Measurements from ENCODE around the gene SIDT1.
"Not testable (repeated sequence)": the region's sequence is repeated elsewhere in the genome, so short reads cannot be mapped to it uniquely, and the experiment has no call there.

Gene SIDT1

DNA sequence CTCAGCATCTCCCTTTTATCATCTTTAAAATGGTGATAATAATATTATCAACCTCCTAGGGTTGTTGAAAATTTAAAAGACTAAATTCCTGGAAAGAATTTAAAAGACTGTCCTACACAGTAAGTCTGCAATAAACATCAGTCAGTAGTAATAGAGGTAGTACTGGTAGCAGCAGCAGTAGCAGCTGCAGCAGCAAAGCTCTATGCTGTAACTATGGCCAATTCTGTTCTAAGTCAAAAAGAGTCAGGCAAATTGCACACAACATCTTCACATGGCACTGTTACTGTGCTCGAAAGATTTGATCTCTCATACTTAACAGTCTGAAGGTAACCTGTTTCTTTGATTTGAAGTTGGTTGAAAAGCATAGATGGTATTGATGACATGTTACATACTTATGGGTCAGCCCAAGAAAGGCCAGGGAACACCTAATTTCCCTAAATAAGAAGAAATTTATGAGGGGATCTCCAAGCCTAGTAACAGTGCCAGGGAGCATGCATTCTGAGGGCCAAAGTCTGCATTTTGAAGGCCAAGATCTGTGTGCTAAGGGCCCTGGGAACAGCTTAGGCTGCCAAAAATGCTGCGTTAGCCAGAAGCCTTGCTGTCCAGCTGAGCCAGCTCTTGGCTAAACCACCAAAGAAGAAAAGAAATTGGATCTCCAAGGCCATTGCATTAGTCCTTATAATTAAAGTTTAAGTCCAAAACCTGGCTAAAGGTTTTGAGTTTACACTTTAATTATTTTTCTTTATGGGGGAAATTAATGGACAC, 68.2 kb downstream of the SIDT1 start:
- no peak for DNase-seq

DNA sequence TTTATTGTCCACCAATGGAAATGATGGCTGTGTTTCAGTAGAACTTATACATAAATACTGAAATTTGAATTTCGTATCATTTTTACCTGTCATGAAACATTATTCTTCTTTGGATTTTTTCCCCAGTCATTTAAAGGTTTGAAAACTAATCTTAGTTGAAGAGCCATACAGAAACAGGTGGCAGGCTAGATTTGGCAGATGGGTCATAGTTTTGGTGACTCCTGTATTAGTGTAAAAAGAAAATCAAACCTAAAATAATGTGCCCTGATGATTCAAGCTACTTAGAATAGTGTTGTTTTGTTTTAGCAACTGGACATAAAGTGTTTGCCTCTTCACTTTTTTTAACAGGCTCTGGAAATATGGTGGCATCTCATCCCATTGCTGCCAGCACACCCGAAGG, 68.9 kb downstream of the SIDT1 start:
- no peak for DNase-seq

DNA sequence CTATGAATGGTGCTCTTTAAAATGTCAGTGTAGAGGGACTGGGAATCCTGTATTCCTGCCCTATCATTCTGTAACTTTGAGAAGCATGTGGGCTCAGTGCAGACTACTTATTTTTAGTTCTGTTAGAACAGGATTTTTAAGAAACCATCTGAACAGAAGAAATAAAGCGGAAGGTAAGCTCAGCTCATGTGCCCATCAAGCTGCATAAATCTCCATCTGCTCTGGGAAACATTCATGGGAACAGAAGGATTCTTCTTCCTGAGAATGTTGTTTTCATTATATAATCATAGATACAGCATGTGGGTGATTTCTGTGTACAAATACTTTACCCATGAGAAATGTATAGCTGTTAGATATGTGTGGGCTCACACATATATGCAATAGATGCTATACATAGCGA, 69.9 kb downstream of the SIDT1 start:
- DNase-seq, result no peak

DNA sequence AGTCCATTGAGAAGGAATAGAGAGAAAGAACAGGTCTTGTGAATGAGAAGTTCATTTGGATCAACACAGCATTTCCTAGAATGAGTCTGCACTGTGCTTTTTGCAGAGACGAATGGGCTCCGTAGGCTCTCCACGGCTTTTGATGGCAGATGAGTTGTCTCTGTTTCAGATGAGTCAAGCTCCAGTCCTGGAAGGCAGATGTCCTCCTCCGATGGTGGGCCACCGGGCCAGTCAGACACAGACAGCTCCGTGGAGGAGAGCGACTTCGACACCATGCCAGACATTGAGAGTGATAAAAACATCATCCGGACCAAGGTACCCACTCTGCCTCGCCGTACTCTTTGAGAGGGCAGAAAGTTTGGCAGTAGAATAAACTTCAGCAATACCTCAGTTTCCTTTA, 70.5 kb downstream of the SIDT1 start:
- DNase-seq, result no peak

DNA sequence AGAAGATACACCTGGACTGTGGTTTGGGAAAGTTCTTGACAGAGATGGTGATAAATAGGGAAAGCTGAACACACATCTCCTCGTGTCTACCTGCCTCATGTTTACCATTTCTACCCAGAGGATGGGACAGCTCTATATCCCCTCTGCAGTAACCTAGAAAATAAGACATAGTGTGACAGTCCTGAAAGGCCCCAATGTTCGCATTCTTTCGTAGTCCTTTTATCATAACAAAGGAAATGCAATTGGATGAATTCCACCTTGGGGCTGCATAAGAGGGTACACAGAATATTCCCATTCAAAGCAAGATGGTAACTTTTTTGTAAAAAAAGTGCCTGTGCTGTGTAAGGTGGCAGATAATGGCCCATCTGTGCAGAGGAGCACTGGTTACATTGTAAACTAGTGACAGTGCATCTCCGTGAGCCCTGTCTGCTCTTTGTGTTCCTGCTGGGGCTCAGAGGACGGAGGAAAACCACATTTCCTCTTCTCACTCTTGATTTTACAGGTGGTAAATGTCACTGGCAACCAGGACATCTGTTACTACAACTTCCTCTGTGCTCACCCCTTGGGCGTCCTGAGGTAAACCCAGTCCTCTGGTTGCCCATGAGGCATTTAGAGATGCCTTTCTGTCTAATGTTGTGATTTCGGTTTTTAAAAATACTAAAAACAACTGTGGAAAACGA, 74.3 kb downstream of the SIDT1 start:
- peak in 2 of 5 donors; percentile 10 to 85 for DNase-seq

DNA sequence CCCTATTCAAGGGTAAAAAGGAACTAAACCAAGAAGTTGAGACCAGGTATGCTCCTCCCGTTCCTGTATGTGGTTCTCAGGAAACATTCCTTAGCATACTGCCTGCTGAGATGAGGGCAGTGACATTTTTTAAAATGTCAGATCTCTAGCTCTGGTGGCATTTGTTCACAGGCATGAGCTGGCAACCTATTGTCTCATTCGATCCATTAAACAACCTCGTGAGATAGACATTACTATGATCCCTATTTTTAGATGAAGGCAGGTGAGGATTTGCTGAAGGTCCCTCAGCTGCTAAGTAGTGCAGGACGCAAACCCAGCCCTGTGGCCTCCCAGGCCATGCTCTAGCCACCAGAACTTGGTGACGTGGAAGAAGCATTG, 74.9 kb downstream of the SIDT1 start:
- DNase-seq, result no peak

DNA sequence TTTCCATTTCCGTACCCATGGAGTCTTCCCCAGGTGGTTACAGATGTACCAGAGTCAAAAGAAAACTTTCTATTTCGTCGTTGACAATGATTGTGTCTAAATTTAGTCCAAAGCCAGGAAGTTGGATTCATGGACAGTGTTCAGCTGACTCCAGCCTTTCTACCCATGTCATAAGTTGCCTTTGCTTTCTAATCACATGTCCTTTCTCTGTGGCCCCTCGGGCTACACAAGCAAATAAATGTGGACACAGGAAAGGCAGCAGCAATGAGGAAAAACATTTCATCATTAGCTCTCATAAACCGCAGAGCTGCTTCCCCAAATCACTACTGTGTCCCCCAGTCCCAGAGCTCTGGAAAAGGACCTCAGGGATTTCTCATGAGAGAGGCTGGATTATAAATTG, 82.0 kb downstream of the SIDT1 start:
- no peak for DNase-seq

DNA sequence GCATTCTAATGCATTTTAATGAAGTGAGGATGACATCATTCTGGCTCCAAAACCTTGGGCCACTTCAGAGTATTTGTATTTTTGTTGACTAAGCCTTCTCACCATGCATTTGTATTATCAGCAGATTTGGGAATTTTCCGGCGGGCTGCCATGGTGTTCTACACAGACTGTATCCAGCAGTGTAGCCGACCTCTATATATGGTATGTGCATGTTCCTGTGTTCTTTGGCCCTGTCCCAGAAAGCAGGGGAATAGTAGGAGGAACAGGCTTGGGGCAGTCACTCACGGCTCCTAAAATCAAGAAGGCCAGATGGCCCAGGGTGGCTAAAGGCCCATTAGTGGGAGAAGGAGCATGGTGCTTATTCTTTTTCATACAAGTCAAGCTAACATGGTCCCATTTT, 83.6 kb downstream of the SIDT1 start:
- DNase-seq, result no peak

DNA sequence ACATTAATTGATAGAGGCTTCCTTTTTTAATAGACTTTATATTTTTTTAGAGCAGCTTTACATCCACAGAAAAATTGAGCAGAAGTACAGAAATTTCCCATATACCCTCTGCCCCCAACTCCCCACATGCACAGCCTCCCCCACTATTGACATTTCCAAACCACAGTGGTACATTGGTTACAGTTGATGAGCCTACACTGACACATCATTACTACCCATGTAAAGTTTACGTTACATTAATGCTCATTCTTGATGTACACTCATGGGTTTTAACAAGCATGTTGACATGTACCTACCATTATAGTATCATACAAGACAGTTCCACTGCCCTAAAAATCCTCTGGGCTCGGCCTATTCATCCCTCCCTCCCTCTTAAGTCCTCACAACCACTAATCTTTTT, 85.4 kb downstream of the SIDT1 start:
- no peak for DNase-seq

DNA sequence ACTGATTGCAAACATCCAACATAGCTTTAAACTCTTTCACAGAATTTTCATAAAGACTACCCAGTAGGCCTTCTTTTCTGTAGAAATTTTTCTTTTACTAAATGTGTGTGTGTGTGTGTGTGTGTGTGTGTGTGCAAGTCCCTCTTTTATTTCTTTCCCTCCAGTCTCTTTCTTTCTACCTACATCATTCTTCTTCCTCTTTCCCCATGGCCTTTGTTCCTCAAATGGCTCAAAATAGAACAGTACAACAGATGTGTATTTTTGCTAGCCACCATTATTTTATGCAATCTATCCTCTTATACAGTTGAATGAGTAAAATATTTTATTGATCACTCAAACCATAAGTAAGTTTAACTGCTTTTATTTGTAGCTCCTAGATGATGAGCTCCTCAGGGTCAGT, 87.7 kb downstream of the SIDT1 start:
- DNase-seq, result no peak

DNA sequence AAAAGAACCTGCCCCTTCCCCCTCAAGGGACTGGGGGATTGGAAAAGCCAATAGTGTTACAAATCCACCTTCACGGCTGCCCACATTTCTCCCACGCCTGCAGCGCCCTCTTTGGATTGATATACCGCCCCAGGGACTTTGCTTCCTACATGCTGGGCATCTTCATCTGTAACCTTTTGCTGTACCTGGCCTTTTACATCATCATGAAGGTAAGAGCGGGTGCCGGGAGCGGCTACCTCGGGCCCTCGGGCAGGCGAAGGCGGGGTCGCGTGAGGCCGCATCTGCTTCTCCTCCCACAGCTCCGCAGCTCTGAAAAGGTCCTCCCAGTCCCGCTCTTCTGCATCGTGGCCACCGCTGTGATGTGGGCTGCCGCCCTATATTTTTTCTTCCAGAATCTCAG, 91.0 kb downstream of the SIDT1 start:
- DNase-seq, result no peak

DNA sequence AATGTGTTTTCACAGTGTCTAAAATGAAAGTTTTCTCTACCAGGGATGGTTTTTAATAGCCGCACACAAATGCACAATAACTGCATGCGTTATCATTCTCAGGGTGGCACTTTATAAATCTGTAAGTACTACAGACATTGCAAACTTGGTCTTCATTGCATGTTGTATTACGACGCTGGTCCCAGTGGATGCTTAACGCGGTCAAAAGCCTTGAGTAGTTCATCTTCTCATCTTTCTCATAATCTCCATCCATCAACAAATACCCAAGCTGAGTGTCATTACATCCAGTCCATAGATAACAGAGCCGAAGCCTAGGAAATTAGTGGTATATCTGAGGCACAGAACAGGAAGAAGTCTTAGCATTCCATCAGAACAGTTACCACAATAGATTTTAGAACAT, 91.5 kb downstream of the SIDT1 start:
- no peak for DNase-seq

DNA sequence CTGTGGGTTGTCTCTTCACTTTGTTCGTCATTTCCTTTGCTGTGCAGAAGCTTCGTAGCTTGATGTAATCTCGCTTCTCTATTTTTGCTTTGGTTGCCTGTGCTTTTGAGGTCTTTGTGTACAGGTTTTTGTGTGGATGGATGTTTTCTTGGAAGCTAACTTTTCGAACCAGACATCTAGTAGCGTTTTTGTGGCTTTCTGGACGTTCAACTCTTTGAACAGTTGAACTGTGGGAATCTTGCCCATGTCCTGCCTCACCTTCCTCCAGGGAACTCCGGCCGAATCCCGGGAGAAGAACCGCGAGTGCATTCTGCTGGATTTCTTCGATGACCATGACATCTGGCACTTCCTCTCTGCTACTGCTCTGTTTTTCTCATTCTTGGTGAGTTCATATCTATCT, 93.5 kb downstream of the SIDT1 start:
- no peak for DNase-seq

DNA sequence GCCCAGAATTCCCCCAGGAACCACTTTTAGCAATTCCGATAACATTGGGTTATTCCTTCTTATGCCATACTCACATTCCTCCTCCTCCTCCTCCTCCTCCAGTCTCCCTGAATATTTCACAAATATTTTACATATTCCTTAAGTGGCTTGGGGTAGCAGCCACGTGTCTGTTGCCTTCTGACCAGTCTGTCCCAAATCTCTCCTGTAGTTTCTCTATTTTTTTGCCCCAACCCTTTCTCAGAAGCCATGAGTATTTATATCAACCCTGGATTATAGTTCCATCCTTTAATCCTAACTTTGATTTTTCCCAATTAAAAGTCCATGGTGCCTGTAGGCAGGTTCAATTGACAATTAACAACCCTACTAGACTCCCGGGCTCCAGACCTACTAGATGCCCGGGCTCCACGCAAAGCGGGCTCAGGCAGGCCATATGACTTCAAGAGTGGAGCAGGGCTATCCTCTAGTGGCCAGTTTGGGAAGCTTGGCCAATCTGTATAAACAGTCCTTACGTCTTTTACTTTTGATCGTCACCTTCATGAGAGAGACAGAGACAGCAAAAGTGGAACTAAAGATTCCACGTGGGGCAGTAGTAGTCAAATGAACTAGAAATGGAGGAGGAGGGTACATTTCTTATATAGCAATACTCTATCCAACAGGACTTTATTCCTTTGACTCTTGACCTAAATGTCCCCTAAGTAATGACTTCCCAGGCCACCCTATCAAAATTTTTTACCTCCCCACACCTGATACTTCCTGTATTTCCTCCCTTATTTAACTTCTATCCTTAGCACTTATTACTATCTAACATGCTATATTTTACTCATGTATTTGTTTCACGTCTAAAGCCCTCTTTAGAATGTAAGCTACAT, 94.4 kb downstream of the SIDT1 start:
- DNase-seq, result no peak

DNA sequence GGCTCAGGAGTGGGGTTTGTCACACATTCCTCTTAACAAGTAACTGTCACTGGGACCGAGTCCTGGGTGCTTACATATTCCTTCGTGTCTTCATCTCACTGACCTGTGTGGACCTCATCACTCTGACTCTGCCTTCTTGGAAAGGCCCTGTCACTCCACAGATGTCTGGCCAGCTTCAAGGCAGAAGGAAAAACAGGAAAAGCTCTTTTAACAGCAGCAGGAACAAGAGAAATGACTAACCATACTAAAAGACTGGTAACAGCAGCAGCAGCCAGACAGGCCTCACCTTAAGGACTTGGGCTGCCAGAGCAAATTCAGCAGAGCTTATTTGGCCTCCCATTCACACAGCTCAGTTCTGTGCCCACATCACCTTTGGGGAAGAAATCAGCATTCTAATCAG, 96.0 kb downstream of the SIDT1 start:
- no peak for DNase-seq

DNA sequence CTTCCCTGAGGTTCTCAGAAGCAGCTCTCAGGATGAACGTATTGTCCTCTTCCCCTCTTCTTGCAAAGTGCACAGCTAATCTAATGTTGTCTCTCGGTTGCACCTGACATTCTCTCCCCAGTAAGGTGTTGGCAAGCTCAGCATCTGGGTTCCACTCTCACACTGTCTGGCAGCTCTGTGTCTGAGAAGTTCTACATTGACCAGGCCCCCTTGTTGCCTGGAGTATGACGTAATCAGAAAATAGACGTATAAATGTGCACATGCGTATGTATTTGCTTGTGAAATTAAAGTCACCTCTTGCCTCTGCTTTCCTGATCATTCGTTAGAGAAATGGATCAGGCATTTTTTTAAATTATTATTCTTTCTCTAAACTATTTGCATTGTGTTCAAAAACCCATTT, 96.4 kb downstream of the SIDT1 start:
- no peak for DNase-seq

DNA sequence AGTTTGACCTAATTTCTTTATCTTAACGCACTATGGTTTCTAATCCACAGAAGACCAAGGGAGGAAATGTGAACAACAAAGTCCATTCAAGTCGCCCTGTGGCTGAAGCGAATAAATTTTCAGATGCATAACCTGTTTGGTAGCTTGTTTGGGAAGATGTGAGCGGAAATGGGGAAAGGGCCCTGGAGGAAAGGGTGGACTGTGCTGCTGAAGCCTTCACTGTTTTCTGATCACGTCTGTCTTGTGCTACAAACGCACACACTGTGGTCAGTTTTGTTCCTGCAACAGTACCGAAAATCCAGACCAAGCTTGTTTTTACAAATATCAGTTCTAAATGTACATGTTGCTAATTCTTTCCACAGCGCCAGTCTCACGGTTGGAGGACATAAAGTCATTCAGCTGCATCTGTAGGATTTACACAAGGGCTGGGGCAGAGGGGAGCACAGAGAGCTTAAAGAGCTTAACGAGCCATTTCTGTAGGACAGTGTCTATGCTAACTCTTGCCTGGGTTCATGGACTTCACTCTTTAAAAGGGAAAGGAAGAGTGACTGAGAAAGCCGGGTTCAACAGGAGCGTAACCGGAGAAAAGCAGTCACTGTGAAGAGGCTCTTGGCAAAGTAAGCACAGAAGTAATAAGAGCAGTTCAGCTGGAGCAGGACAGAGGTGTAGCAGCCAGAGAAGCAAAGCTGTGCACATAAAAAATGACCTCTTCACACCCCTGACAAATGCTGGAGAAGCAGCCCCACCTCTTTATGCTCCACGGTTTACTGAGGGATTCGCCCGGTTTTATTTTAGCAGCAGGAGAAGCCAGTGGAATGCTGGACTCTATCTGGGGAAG, 97.4 kb downstream of the SIDT1 start:
- DNase-seq, result no peak

DNA sequence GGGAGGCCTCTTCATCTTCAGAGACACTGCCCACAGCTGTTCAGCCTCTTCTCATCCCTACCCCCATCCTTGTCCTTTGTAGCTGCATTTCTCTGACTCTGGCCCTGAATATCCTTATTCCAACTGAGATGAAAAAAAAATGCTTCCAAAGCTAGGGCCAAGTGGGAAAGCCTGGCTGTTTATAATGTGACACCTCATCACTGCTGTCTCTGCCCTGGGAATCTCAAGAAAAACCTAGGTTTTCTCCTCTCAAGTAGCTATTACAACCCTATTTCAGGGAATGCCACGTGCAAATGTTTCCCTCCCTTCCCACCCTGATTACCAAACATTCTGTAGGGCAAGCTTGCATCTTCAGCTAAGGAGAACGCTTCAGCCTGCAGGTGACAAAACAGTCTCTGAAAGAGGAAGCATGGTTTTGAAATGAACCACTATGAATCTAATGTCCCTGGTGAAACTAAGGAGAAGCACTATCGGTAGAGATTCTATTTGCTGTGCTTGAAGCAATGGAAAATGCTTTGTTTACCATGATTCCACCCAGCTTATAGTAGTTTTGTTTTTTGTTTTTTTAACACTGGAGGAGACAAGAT, 98.7 kb downstream of the SIDT1 start:
- no peak for DNase-seq

DNA sequence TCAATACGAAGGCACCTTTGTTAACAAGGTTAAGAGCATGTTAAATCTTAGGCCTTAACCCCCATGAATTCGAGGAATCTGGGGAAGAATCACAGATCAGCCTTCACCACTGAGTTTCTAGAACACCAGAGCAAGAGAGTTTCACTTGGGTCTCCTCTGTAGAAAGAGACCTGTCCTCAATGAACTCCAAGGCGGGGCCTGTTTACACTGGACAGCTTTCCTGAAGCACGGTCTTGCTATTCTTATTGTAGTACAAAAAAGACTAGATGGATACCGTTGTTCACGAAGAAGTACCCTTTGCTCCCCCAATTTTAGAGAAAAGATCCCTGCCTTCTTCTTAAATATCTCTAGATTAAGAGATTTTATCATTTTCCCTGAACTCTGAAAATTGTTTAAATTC, 99.2 kb downstream of the SIDT1 start:
- no peak for DNase-seq

DNA sequence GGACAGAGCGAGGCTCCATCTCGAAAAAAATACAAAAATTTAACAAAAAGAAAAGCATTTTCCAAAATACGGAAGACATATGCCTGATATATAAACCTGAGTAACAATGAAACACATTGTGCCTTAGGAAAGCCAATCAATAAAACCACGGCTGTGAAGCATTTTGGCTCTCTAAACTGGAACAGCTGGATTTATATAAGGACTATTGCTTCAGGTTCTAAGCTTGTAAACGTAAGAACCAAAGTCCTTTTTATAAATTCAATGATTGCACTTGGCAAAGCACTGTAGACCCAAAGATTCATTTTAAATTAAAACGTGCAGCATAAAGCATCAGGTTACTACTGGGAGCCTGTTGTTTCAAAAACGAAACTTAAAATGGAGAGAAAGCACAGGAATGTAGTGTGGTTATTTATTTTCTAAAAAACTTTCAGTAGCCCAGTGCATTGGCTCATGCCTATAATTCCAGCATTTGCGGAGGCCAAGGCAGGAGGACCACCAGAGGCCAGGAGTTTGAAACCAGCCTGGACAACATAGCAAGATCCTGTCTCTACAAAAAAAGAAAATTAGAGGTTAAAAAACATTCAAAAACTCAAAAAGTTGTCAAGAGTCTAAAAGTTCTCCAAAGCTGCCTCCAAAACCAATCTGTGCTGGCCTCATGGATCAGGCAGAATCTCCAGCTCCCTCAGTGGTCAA, 102.6 kb downstream of the SIDT1 start:
- no peak for DNase-seq

DNA sequence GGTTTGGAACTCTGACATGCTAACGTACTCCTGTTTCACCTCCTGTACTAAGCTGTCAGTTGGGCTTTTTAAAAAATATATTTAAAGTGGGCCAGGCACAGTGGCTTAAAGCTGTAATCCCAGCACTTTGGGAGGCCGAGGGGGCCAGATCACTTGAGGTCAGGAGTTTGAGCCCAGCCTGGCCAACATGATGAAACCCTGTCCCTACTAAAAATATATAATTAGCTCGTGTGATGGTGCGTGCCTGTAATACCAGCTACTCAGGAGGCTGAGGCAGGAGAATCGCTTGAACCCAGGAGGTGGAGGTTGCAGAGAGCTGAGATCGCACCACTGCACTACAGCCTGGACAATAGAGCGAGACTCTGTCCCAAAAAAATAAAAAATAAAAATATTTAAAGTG, 103.7 kb downstream of the SIDT1 start:
- not testable (repeated sequence) for DNase-seq

DNA sequence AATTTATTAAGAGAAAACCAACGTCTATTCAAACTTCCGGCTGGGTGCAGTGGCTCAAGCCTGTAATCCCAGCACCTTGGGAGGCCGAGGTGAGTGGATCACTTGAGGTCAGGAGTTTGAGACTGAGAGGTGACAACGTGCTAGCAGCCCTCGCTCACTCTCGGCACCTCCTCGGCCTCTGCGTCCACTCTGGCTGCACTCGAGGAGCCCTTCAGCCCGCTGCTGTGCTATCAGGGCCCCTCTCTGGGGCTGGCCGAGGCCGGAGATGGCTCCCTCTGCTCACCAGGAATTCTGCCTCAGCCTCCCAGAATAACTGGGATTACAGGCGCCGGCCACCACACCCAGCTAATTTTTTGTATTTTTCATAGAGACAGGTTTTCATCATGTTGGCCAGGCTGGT, 105.4 kb downstream of the SIDT1 start:
- no peak for DNase-seq

Measured in T-helper 1 cell (primary cell).